OCI-LY3 (cell line): ENCODE measurements around the gene GATA1.

Experiments used
- H2AFZ ChIP-seq: fragments of 200-600, 300-600 bp; shearing (Covaris generic); 2 replicates; pipeline ENCODE4 v1.6.0; 2014; ENCODE audit warnings: antibody characterized with exemption, low read depth, low read length
- H3K27ac ChIP-seq: fragments of 200-600, 300-600 bp; sonication (generic); 2 replicates; pipeline ENCODE4 v1.5.1; 2014; ENCODE audit warnings: mild to moderate bottlenecking, low read length, moderate library complexity, mixed read lengths
- H3K27me3 ChIP-seq: fragments of 200-600, 300-600 bp; sonication (generic); 2 replicates; pipeline ENCODE4 v1.6.1; 2014; ENCODE audit warnings: low read depth, low read length, mixed read lengths
- H3K36me3 ChIP-seq: fragments of 200-600, 300-600 bp; sonication (generic); replicated peaks from 2 replicates; pipeline ENCODE3; 2014; ENCODE audit warnings: low read depth, low read length, mixed read lengths
- H3K4me1 ChIP-seq: fragments of 300-600, 200-600 bp; sonication (generic); 2 replicates; pipeline ENCODE4 v1.6.1; 2014; ENCODE audit warnings: low read length, mixed read lengths
- H3K4me2 ChIP-seq: fragments of 200-600, 300-600 bp; sonication (generic); 2 replicates; pipeline ENCODE4 v1.6.1; 2014; ENCODE audit warnings: low read length, mixed read lengths
- H3K4me3 ChIP-seq: fragments of 300-600, 200-600 bp; sonication (generic); 2 replicates; pipeline ENCODE4 v1.5.1; 2014; ENCODE audit warnings: antibody characterized with exemption, mild to moderate bottlenecking, low read length, moderate library complexity
- H3K79me2 ChIP-seq: fragments of 300-600, 200-600 bp; shearing (Covaris generic); 2 replicates; pipeline ENCODE4 v1.6.1; 2014; ENCODE audit warnings: mild to moderate bottlenecking, low read length, mixed read lengths
- H3K9ac ChIP-seq: fragments of 300-600, 200-600 bp; shearing (Covaris generic); 2 replicates; pipeline ENCODE4 v1.6.0; 2014; ENCODE audit warnings: mild to moderate bottlenecking, low read length, moderate library complexity
- H3K9me3 ChIP-seq: fragments of 200-600, 300-600 bp; shearing (Covaris generic); 2 replicates; pipeline ENCODE4 v1.6.1; 2014; ENCODE audit warnings: low read length, mixed read lengths; ENCODE audit not compliant: insufficient read depth
- H4K20me1 ChIP-seq: fragments of 200-600, 300-600 bp; sonication (generic); 2 replicates; pipeline ENCODE4 v1.6.1; 2016; ENCODE audit warnings: low read length, mixed read lengths; ENCODE audit not compliant: insufficient read depth
- EZH2phosphoT487 ChIP-seq: fragments of 200-600 bp; shearing (Covaris generic); IDR thresholded peaks from 2 replicates; pipeline ENCODE4 v1.6.1; 2018; ENCODE audit warnings: antibody characterized with exemption, mixed run types, low read depth
- TF ChIP-seq, protein P1 (sequence below): fragments of 200-600, 300-600 bp; sonication (generic); IDR thresholded peaks from 2 replicates; pipeline ENCODE4 v1.5.1; 2014; ENCODE audit warnings: antibody characterized with exemption, low read length, low read depth

The GATA1 gene

DNA sequence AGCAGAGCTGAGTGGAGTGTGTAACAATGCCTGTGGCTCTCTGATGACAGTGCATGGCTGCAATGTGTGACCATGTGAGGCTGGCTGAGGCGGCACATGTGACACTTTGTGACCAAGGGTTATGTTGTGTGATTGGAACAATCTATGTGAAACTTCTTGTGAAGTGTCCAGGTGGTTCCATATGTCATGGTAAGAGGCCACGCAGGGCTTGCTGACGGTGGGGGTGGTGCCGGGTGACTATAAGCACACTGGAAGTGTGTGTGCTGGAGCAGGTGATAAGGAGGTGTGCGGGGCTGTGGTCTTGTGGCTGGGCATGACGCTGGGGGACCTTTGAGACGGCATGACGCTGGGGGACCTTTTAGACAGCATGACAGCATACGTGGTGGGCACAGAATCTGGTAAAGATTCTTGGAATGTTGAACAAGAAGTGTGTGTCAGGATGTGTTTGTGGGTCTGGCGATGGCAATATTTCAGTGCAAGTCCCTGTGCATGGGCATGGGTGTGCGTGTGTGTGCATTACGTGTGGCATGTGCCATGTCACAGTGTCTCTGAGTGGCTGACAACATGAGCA, 8.0 kb downstream of the GATA1 start:
- Histone ChIP-seq H4K20me1 (no peaks in the 10 kb centered on the region), H3K27ac (no peak overlapping the region), H3K4me2 (no peak overlapping the region), H3K4me3 (no peak overlapping the region), H2AFZ (no peak overlapping the region), H3K9ac (no peak overlapping the region), H3K36me3 (no peaks in the 10 kb centered on the region), H3K9me3 (no peaks in the 10 kb centered on the region), H3K4me1 (no peaks in the 10 kb centered on the region), H3K79me2 (no peaks in the 10 kb centered on the region), H3K27me3 (no peaks in the 10 kb centered on the region)
- TF ChIP-seq, protein P1, sequence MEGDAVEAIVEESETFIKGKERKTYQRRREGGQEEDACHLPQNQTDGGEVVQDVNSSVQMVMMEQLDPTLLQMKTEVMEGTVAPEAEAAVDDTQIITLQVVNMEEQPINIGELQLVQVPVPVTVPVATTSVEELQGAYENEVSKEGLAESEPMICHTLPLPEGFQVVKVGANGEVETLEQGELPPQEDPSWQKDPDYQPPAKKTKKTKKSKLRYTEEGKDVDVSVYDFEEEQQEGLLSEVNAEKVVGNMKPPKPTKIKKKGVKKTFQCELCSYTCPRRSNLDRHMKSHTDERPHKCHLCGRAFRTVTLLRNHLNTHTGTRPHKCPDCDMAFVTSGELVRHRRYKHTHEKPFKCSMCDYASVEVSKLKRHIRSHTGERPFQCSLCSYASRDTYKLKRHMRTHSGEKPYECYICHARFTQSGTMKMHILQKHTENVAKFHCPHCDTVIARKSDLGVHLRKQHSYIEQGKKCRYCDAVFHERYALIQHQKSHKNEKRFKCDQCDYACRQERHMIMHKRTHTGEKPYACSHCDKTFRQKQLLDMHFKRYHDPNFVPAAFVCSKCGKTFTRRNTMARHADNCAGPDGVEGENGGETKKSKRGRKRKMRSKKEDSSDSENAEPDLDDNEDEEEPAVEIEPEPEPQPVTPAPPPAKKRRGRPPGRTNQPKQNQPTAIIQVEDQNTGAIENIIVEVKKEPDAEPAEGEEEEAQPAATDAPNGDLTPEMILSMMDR = no peak
- TF ChIP-seq EZH2phosphoT487 = no peak

DNA sequence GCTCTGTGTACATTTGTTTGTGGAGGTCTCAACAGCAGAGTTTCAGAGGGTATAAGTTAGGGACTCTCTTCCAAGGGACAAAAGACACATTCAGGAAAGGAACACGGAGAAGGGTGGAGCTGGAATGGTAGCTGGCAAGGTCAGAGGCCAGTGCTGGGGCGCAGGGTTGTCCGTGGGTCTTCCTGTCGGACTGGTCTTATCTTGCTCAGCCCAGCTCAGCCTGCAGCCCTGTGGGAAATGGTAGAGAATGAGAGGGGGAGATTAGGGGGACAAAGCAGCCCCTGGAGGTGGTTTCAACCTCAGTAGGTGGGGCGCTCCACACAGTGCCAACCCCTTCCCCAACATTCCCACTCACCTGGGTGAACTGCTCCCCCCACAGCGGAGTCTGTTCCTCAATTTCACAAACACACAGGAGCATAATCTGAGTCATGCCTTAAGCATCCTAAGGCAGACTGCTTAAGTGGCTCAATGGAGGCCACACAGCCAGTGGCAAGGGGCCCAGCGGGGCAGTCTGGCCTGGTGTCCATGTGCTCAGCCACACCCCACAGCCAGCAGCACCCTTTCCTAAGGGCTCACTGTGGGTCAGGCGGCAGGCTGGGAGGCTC, 8.6 kb downstream of the GATA1 start:
- TF ChIP-seq, protein P1 = no peak
- TF ChIP-seq EZH2phosphoT487 = no peak
- Histone ChIP-seq H3K27ac (no peak overlapping the region), H3K4me2 (no peak overlapping the region), H4K20me1 (no peaks in the 10 kb centered on the region), H2AFZ (no peak overlapping the region), H3K4me3 (no peak overlapping the region), H3K79me2 (no peaks in the 10 kb centered on the region), H3K4me1 (no peaks in the 10 kb centered on the region), H3K9ac (no peak overlapping the region), H3K9me3 (no peaks in the 10 kb centered on the region), H3K27me3 (no peaks in the 10 kb centered on the region), H3K36me3 (no peaks in the 10 kb centered on the region)

- H3K79me2 ChIP-seq = peaks cover 9% of the 10 kb centered on the region; the same call in 1 of the 2 replicates
- no peaks in the 10 kb centered on the region for H3K9me3 ChIP-seq
- no peak overlapping the region for H3K4me2 ChIP-seq
- H3K27me3 ChIP-seq = no peaks in the 10 kb centered on the region
- no peaks in the 10 kb centered on the region for H4K20me1 ChIP-seq
- TF ChIP-seq, protein P1 = no peak
- TF ChIP-seq EZH2phosphoT487 = no peak
- H2AFZ ChIP-seq = no peak overlapping the region
- H3K27ac ChIP-seq = no peak overlapping the region
- H3K9ac ChIP-seq = no peak overlapping the region
- no peak overlapping the region for H3K4me3 ChIP-seq
- peaks cover 11% of the 10 kb centered on the region for H3K4me1 ChIP-seq
- no peaks in the 10 kb centered on the region for H3K36me3 ChIP-seq
Observed at GRCh38 chrX:48798318-48798717, 11.9 kb downstream of the GATA1 start.

GRCh38 chrX:48800574-48801279, 14.3 kb downstream of the GATA1 start:
- Histone ChIP-seq H3K27ac (peak overlapping the region; percentile 82), H4K20me1 (no peaks in the 10 kb centered on the region), H3K9ac (peak overlapping the region; percentile 91), H2AFZ (peak overlapping the region; percentile 93), H3K4me3 (peak overlapping the region; percentile 95), H3K79me2 (peaks cover 9% of the 10 kb centered on the region; the same call in 1 of the 2 replicates), H3K4me1 (peaks cover 11% of the 10 kb centered on the region), H3K27me3 (no peaks in the 10 kb centered on the region), H3K9me3 (no peaks in the 10 kb centered on the region), H3K4me2 (peak overlapping the region; percentile 61), H3K36me3 (no peaks in the 10 kb centered on the region)
- TF ChIP-seq EZH2phosphoT487 = no peak
- TF ChIP-seq, protein P1 = no peak
